Measurements from ENCODE around the gene EIF1AX.
A peak's percentile ranks its signal among the peaks of the same experiment; 100 is the strongest.
"Not testable (repeated sequence)": the region's sequence is repeated elsewhere in the genome, so short reads cannot be mapped to it uniquely, and the experiment has no call there.

EIF1AX gene, protein sequence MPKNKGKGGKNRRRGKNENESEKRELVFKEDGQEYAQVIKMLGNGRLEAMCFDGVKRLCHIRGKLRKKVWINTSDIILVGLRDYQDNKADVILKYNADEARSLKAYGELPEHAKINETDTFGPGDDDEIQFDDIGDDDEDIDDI

DNA sequence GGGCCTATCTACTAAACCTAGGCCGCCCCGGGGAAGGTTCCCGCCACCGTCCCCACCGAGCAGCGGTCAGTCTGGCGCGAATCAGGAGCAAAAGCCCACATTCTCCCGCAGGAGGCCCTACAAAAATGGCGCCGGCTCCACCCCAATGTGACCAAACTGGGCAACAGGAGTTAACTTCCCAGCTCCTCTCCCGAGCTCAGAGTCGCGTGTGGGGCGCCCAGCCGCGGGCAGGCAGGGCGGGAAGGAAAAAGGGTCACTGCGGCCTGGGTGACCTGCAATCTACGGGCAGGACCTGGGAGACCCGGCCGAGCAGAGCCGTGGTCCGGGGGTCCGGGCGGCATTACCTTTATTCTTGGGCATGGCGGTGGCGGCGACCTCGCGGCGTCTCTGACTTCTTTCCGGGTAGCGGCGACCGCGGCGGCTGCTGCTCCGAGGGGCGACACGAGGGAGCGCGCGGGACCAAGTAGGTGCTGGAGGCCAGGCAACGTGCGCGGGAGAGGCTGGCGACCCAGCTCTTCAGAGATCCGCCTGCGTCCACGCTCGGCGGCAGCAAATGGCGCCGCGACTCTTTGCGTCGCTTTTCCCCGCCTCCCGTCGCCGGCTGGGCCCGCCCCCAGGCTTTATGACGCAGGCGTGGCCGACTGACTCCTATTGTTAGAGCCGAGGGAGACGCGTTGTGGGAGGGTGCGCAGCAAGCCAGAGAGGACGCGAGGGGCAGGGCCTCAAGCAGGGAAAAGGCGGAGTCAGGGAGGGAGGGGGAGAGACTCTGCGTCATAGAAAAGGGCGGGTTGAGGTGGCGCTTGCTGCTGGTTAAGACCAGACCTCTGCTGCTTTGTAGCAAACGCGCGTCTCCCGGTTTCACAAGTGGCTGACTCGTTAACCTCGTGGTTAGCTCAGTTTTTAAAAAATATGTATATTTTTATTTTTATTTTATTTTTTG lies at the start of gene EIF1AX:
EIF1AX (minus strand) TSS at position 558 of the 940 bp plus-strand sequence; CDS start at position 360, 198 bp downstream.
- DNase-seq: peak; percentile 1 to 99 (median 91)

DNA sequence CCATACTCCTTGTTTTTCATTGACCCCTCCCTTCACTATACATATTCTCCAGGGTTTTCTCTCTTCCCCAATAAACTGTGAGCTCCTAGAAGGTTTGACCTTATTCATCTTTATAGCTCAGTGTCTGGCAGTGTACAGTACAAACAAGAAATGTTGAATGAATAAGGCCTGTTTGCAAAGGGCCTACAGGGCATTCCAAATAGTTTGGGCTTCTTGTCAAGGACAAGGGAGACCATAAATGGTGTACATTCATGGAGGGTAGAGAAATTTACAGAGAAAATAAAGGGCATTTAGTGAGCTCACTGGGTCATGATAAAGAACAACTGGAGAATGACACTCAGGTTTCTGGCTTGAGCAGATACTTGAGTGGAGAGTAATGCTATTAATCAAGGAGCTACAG lies 47.5 kb upstream of the EIF1AX start:
- no peak for DNase-seq

- DNase-seq: no peak
These were observed 40.1 kb upstream of the EIF1AX start for GRCh38 chrX:20181598-20182329.

- DNase-seq: no peak
These were observed 35.5 kb upstream of the EIF1AX start for GRCh38 chrX:20177093-20177492.

DNA sequence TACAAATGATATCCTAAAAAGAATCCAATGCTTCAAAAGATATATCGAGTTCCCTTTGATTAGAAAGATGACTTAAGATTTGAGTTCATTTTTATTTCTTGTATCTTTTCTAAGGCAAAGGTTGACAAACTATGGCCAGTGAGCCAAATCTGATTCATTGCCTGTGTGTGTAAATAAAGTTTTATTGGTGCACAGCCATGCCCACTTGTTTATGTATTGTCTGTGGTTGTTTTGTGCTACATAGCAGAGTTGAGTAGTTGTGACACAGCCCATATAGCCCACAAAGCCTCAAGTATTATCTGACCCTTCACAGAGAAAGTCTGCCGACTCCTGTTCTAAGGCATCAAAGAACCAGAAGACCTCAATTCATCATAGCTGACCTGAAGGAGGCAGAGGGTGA lies 32.2 kb upstream of the EIF1AX start:
- no peak for DNase-seq

DNA sequence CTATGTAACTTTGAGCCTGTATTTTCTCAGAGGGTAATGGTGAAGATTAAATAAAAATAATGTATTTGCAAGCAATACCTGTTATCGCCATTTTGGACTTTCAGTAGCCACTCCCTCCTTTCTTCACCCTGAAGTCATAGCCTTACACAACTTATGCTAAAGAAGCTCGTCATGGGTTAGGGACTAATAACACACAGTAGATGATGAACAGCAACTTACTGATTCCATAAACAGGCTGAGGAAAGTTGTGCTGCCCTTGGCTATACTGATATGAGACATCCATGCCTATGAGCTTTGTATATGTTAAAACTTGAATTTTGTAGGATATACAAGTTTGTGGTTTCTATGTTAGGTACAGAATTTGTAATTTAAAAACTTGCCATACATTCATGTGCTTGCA lies 31.7 kb upstream of the EIF1AX start:
- no peak for DNase-seq

GRCh38 chrX:20171887-20172286 lies 30.2 kb upstream of the EIF1AX start:
- no peak for DNase-seq

DNA sequence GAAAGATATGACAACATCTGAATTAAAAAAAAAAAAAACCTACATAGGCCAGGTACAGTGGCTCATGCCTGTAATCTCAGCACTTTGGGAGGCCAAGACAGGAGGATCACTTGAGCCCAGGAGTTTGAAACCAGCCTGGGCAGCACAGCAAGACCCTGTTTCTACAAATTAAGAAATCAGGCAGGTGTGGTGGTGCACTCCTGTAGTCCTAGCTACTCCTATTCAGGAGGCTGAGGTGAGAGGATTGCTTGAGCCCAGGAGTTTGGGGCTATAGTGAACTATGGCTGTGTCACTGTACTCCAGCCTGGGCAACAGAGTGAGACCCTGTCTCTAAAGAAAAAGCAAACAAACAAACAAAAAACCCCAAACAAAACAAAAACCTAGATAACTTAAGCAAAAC lies 20.9 kb upstream of the EIF1AX start:
- not testable (repeated sequence) for DNase-seq

- no peak for DNase-seq
These were observed 18.3 kb upstream of the EIF1AX start for GRCh38 chrX:20159797-20160385.

DNA sequence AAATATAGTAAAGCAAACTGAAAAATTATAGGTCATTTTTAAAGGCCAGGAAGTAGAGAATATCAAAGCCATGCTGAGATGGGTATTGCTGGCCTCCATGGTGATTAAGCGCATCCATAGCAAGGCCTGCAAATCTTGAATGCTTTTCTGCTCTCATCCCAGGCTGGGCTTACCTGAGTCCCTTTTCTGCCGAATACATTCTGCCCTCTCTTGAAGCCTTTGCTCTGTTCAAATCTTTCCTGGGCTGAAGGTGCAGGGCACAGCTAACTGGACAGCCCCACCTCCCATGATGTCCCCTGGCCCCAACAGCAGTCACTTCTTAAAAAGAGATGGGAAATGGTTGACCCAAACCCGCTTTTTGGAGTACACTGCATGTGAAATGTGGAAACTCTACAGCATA lies 10.1 kb upstream of the EIF1AX start:
- no peak for DNase-seq

DNA sequence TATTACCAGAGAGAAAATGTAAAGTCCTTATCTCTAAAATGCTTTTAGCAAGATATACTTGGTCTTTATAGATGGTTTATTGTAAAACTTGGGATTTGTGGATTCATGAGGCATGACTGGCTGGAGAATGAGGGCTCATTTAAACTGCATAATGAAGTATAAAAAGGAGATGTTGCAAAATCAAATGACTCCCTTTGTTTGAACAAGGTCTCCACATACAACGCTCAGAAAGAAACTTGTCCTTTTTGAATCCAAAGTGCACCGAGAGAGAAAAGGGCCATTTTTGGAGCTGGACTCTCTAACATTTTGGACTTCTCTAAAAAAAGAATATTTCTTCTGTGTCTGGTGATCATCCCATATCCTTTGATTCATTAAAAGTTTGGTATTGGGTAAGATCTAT lies 7.7 kb upstream of the EIF1AX start:
- no peak for DNase-seq

DNA sequence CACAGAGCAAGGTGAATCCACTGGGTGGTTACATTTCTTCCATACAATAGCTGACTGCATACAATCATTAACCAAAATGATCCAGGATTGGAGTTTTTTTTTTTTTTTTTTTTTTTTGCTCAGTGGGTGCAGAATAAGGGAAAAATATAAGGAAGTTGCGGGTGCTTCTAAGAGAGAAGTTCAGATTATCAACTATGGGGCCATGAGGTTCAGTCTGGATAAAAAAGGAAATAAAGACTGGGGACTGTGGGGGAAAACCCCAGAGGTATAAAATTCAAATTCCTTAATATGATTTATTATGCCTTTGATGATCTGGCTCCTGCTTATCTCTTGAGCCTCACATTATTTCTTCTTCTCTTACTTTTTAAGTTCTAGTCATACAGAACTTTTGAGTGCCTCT lies 5.9 kb upstream of the EIF1AX start:
- no peak for DNase-seq

- DNase-seq: no peak
These were observed 2.9 kb upstream of the EIF1AX start for GRCh38 chrX:20144491-20144890.

DNA sequence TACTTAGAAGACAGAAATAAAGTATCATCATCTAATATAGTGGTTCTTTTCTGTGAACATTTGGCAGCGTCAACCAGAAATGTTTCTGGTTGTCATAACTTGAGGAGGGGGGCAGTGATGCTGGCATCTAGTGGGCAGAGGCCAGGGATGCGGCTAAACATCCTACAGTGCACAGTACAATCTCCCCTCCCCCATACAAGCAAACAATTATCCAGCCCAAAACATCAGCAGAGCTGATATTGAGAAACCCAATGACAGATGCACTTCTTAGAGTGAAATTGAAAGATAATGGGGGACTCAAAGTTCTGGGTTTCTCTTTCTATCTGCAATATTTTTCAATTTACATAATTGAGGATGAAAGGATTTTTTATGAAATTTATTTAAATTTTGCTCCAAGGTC lies 1.9 kb upstream of the EIF1AX start:
- DNase-seq: no peak

DNA sequence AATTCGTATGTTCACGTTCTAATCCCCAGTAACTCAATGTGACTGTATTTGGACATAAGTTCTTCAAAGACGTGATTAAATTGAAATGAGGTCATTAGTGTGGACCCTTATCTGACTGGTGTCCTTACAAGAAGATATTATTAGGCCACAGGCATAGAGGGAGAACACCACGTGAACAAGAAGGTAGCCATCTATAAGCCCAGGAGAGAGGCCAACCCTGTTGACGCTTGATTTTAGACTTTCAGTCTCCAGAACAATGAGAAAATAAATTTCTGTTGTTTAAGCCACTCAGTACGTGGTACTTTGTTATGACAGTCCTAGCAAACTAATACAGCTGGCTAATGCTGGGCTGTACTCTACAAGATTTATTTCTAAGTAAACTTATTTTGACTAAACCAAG lies 1.5 kb upstream of the EIF1AX start:
- DNase-seq: no peak

GRCh38 chrX:20140420-20140819 lies 1.2 kb downstream of the EIF1AX start:
- peak in 1 of 51 donors; percentile 0 for DNase-seq

DNA sequence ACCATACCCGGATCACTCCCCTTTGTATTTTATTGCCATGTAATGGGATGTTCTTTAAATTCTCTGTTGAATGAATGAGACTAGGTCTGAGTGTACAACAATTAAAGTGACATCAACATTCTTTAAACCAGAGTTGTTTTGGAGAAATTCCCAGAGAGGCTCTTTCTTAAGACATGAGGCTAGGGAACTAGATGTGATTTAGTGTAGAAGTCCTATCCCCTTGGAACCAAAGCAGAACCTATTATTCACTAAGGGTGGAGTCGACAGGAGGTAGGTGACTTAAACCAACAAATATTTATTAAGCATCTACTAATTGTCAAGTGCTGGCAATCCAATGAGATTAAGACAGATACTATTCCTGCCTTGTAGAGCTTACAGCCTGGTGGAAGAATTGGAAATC lies 1.7 kb downstream of the EIF1AX start:
- DNase-seq: no peak

- no peak for DNase-seq
These were observed 5.7 kb downstream of the EIF1AX start for GRCh38 chrX:20135944-20136343.

- DNase-seq: no peak
These were observed 9.0 kb downstream of the EIF1AX start for GRCh38 chrX:20132666-20133065.

- no peak for DNase-seq
These were observed 11.3 kb downstream of the EIF1AX start for GRCh38 chrX:20130357-20130756.

DNA sequence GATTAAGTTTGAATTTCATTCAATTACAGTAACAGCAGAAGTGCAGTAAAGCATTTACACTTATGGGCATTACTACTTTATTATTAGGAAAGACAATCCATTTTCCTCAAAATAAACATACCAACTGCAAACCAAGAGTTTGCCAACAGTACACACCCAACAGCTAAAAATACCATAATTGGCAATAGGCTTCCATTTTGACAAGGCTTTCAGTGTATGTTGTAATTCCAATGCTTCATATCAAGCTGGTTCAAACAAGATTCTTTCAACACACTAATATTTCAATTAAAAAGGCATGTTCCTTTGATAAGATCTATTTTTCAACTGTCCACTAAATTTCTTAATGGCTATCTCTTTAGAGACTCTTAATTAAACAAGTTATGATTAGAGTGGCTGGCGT lies 12.1 kb downstream of the EIF1AX start:
- DNase-seq: no peak

- no peak for DNase-seq
These were observed 13.0 kb downstream of the EIF1AX start for GRCh38 chrX:20128670-20129069.

Measured in hypothalamus (tissue), 51 donors.